Measurements from ENCODE around the gene AIPL1. TPM values are rescaled to one million over a fixed set of nuclear protein-coding genes. Genes with fewer than 3 reads are reported as not detected.

AIPL1 gene
- total RNA-seq, 1 experiment from 2014 or later: 0.46 TPM

- H3K9me3 Mint-ChIP-seq: peaks cover 9% of the 10 kb centered on the region
- H3K27ac Mint-ChIP-seq: no peak overlapping the region
- H3K4me1 Mint-ChIP-seq: peaks cover 34% of the 10 kb centered on the region
- TF ChIP-seq STAT6 (CRISPR knock-in tag; conservative IDR thresholded peaks at IDR 0.05; ENCODE audit: low read depth) (no peak), ZNF263 (CRISPR knock-in tag; IDR thresholded peaks at IDR 0.05; ENCODE audit: low read depth) (no peak), ZBTB43 (CRISPR knock-in tag; IDR thresholded peaks at IDR 0.05) (no peak), KAT7 (CRISPR knock-in tag; IDR thresholded peaks at IDR 0.05; ENCODE audit: borderline replicate concordance) (no peak), PREB (CRISPR knock-in tag; IDR thresholded peaks at IDR 0.05; ENCODE audit: borderline replicate concordance) (no peak), ZNF138 (CRISPR knock-in tag; conservative IDR thresholded peaks at IDR 0.05) (no peak), CTCF (IDR thresholded peaks at IDR 0.05) (no peak), AR (CRISPR knock-in tag; IDR thresholded peaks at IDR 0.05) (no peak), ZSCAN18 (CRISPR knock-in tag; IDR thresholded peaks at IDR 0.05) (no peak), USF2 (CRISPR knock-in tag; IDR thresholded peaks at IDR 0.05) (no peak), TEAD4 (CRISPR knock-in tag; IDR thresholded peaks at IDR 0.05) (no peak), PRDM15 (CRISPR knock-in tag; IDR thresholded peaks at IDR 0.05) (no peak), ZNF512 (CRISPR knock-in tag; IDR thresholded peaks at IDR 0.05; ENCODE audit: borderline replicate concordance) (no peak)
- no peaks in the 10 kb centered on the region for H3K36me3 Mint-ChIP-seq
- DNase-seq (ENCODE audit: low spot score): no peak
- POLR2A ChIA-PET: no interaction called here
- ATAC-seq: no peak
- CTCF ChIA-PET: interaction anchor here (0.5 to 1.3 kb wide), 7 partner anchors 25 to 122 kb away, joined by 3 to 5 read pairs (median 3); no protein-coding TSS in a partner anchor
- no peaks in the 10 kb centered on the region; the same call in 1 of the 2 replicates for H3K27me3 Mint-ChIP-seq (ENCODE audit: low read depth)
- no peak overlapping the region for H3K4me3 Mint-ChIP-seq
Measured at GRCh38 chr17:6392609-6393350, 42.1 kb downstream of the AIPL1 start.

Data from WTC11 (cell line).